Activated naive CD8-positive, alpha-beta T cell treated with anti-CD3 and anti-CD28 coated beads for 36 hours (primary cell): ENCODE data around the gene FAM193A. TPM values are rescaled to one million over a fixed set of nuclear protein-coding genes. Genes with fewer than 3 reads are reported as not detected.
"Not testable (repeated sequence)": the region's sequence is repeated elsewhere in the genome, so short reads cannot be mapped to it uniquely, and the experiment has no call there.

Experiments used
- DNase-seq: peaks from one replicate; pipeline ENCODE4 v3.0.0; 2021
- H3K27ac Mint-ChIP-seq: one replicate; pipeline ENCODE4 v1.8.0; 2022; ENCODE audit warnings: mild to moderate bottlenecking, moderate library complexity, mixed read lengths
- H3K27me3 Mint-ChIP-seq: one replicate; pipeline ENCODE4 v1.8.0; 2022; ENCODE audit warnings: mild to moderate bottlenecking, mixed read lengths
- H3K36me3 Mint-ChIP-seq: one replicate; pipeline ENCODE4 v1.8.0; 2021; ENCODE audit warnings: mild to moderate bottlenecking, mixed read lengths
- H3K4me1 Mint-ChIP-seq: one replicate; pipeline ENCODE4 v1.8.0; 2021; ENCODE audit warnings: mixed read lengths
- H3K4me3 Mint-ChIP-seq: one replicate; pipeline ENCODE4 v1.8.0; 2022; ENCODE audit warnings: mild to moderate bottlenecking, moderate library complexity, mixed read lengths
- H3K9me3 Mint-ChIP-seq: one replicate; pipeline ENCODE4 v1.8.0; 2022; ENCODE audit warnings: mixed read lengths
- total RNA-seq, 2 experiments: library from RNA; stranded (reverse); gene quantifications; one replicate each; pipeline ENCODE4 v1.2.3, GENCODE V29; 2021

Gene FAM193A
- total RNA-seq, 2 experiments from 2014 or later = 18.9 TPM

- H3K27ac Mint-ChIP-seq = no peak overlapping the region
- H3K9me3 Mint-ChIP-seq = no peaks in the 10 kb centered on the region
- H3K4me1 Mint-ChIP-seq = peaks cover 26% of the 10 kb centered on the region
- H3K4me3 Mint-ChIP-seq = no peak overlapping the region
- H3K27me3 Mint-ChIP-seq = no peaks in the 10 kb centered on the region
- peaks cover 8% of the 10 kb centered on the region for H3K36me3 Mint-ChIP-seq
- no peak for DNase-seq
These were observed 68.2 kb downstream of the FAM193A start for GRCh38 chr4:2604614-2605013.

DNA sequence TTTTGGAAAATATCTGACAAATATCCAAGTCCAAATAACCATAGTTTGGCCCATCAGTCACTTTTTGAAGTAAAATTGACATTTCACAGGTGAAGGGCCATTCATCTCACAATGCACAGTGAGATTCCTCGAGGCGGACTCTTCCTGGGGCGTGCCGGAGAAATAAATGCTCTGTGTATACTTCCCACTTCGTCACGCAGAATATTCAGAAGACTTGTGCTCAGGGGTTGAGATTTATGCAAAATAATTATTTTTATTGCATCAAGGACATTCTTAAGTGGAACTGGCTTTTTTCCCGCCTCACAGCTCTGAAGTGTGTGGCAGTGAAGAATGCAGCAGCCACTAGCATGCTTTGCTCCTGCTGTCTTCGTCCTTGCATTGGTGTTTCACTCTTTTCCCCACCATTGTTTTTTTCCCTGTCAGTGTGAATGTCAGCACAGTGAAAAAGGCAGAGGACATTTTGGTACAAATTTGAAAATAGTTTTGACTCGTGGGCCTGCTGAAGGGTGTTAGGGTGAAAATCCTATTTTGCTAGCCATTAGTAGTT is 70.6 kb downstream of the FAM193A start:
- Mint-ChIP-seq H3K27me3 (no peaks in the 10 kb centered on the region), H3K9me3 (no peaks in the 10 kb centered on the region), H3K36me3 (peaks cover 5% of the 10 kb centered on the region), H3K4me1 (peaks cover 22% of the 10 kb centered on the region), H3K4me3 (no peak overlapping the region), H3K27ac (no peak overlapping the region)
- DNase-seq = no peak

GRCh38 chr4:2607822-2608221 is 71.4 kb downstream of the FAM193A start:
- Mint-ChIP-seq H3K4me1 (peaks cover 24% of the 10 kb centered on the region), H3K4me3 (no peak overlapping the region)

GRCh38 chr4:2608291-2608690 is 71.8 kb downstream of the FAM193A start:
- no peak overlapping the region for H3K4me3 Mint-ChIP-seq
- H3K27ac Mint-ChIP-seq = no peak overlapping the region
- H3K27me3 Mint-ChIP-seq = no peaks in the 10 kb centered on the region

More at GRCh38 chr4:2607822-2608221, 71.4 kb downstream of the FAM193A start:
- Mint-ChIP-seq H3K9me3 (no peaks in the 10 kb centered on the region), H3K27ac (no peak overlapping the region), H3K27me3 (no peaks in the 10 kb centered on the region), H3K36me3 (no peaks in the 10 kb centered on the region)
- DNase-seq = no peak

GRCh38 chr4:2615821-2616220 is 79.4 kb downstream of the FAM193A start:
- no peak for DNase-seq
- H3K4me3 Mint-ChIP-seq = no peak overlapping the region
- H3K36me3 Mint-ChIP-seq = no peaks in the 10 kb centered on the region
- H3K27me3 Mint-ChIP-seq = no peaks in the 10 kb centered on the region
- no peaks in the 10 kb centered on the region for H3K9me3 Mint-ChIP-seq
- peaks cover 22% of the 10 kb centered on the region for H3K4me1 Mint-ChIP-seq
- no peak overlapping the region for H3K27ac Mint-ChIP-seq

More at GRCh38 chr4:2608291-2608690, 71.8 kb downstream of the FAM193A start:
- H3K9me3 Mint-ChIP-seq = no peaks in the 10 kb centered on the region
- H3K4me1 Mint-ChIP-seq = peaks cover 25% of the 10 kb centered on the region
- DNase-seq = no peak
- no peaks in the 10 kb centered on the region for H3K36me3 Mint-ChIP-seq

DNA sequence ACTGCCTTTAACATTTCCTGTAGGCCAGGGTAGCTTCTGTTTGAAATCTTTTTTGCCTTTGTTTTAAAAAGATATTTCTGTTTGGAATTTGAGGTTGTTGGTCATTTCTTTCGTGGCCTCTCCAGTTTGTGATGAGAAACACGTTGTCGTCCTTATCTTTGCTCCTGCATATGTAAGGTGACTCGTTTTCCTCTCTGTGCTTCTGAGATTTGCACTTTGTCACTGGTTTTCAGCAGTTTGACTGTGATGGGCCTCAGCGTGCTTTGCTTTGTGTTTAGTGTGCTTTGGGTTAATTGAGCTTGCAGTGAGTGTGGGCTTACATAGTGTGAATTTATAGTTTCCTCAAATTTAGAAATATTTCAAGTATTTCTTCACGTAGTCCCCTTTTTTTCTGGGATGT is 81.5 kb downstream of the FAM193A start:
- Mint-ChIP-seq H3K27ac (no peak overlapping the region), H3K27me3 (no peaks in the 10 kb centered on the region), H3K9me3 (no peaks in the 10 kb centered on the region), H3K36me3 (no peaks in the 10 kb centered on the region), H3K4me3 (no peak overlapping the region), H3K4me1 (peaks cover 30% of the 10 kb centered on the region)
- DNase-seq = no peak

DNA sequence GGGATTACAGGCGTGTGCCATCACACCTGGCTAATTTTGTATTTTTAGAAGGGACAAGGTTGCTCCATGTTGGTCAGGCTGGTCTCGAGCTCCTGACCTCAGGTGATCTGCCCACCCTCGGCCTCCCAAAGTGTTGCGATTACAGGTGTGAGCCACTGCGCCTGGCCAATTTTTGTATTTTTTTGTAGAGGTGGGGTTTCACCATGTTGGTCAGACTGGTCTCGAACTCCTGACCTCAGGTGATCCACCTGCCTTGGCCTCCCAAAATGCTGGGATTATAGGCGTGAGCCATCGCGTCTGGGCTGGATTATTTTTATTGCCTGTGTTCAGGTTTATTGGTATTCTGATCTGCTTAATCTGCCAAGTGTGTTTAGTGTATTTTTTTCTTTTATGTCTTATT is 82.3 kb downstream of the FAM193A start:
- not testable (repeated sequence) for H3K36me3 Mint-ChIP-seq, H3K27me3 Mint-ChIP-seq, H3K27ac Mint-ChIP-seq, H3K4me3 Mint-ChIP-seq, DNase-seq, H3K9me3 Mint-ChIP-seq
- peaks cover 30% of the 10 kb centered on the region for H3K4me1 Mint-ChIP-seq

GRCh38 chr4:2619459-2619858 is 83.0 kb downstream of the FAM193A start:
- H3K4me1 Mint-ChIP-seq = peaks cover 28% of the 10 kb centered on the region
- no peaks in the 10 kb centered on the region for H3K36me3 Mint-ChIP-seq
- no peak overlapping the region for H3K27ac Mint-ChIP-seq
- H3K4me3 Mint-ChIP-seq = no peak overlapping the region
- no peak for DNase-seq
- H3K27me3 Mint-ChIP-seq = no peaks in the 10 kb centered on the region
- no peaks in the 10 kb centered on the region for H3K9me3 Mint-ChIP-seq

DNA sequence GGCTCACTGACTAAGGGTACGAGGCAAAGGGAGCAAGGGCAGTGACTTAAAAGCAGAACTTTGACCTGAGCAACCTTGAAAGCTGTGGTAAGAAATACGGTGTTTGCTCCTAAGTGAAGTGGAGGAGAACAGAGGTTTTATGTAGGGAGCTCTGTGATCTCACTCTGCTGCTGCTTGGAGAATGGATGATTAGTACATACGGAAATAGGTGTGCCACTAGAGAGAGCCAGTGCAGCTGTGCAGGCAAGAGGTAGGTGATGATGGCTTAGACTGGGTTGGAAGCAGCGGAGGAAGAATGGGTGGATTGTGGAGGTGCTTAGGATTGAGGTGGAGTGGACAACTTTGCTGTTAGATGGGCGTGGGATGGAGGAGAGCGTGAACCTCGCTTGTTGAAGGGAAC is 85.0 kb downstream of the FAM193A start:
- Mint-ChIP-seq H3K4me3 (no peak overlapping the region), H3K36me3 (peaks cover 3% of the 10 kb centered on the region), H3K9me3 (no peaks in the 10 kb centered on the region), H3K27ac (no peak overlapping the region), H3K27me3 (no peaks in the 10 kb centered on the region), H3K4me1 (peaks cover 25% of the 10 kb centered on the region)
- no peak for DNase-seq

DNA sequence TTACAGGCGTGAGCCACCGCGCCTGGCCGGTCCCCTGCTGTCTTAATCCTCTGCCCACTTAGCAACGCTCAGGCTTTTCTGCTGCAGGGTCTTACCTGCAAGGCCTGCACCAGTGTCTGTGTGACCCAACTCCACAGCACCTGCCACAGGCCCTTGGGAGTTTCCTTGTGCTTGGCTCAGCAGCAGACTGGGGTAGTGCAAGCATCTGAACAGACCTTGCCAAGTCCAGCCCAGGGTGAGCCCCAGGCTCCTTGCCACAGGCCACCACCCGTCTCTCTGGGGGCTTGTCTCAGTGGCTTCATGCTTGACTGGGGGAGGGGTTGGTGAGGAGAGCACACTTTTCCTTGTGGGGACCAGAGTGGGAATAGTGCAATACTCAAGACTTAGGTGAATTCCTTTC is 87.0 kb downstream of the FAM193A start:
- Mint-ChIP-seq H3K27ac (no peak overlapping the region), H3K4me3 (no peak overlapping the region), H3K36me3 (peaks cover 7% of the 10 kb centered on the region), H3K9me3 (no peaks in the 10 kb centered on the region), H3K27me3 (no peaks in the 10 kb centered on the region), H3K4me1 (peaks cover 21% of the 10 kb centered on the region)
- DNase-seq = no peak

- Mint-ChIP-seq H3K9me3 (no peaks in the 10 kb centered on the region), H3K27ac (peak overlapping the region; percentile 12), H3K36me3 (peaks cover 7% of the 10 kb centered on the region), H3K4me1 (peaks cover 15% of the 10 kb centered on the region), H3K4me3 (no peak overlapping the region), H3K27me3 (no peaks in the 10 kb centered on the region)
- no peak for DNase-seq
These were observed 88.5 kb downstream of the FAM193A start for GRCh38 chr4:2624782-2625530.

GRCh38 chr4:2626231-2626630 is 89.8 kb downstream of the FAM193A start:
- peaks cover 7% of the 10 kb centered on the region for H3K36me3 Mint-ChIP-seq
- no peak overlapping the region for H3K4me3 Mint-ChIP-seq
- no peaks in the 10 kb centered on the region for H3K9me3 Mint-ChIP-seq
- no peaks in the 10 kb centered on the region for H3K27me3 Mint-ChIP-seq
- peaks cover 9% of the 10 kb centered on the region for H3K4me1 Mint-ChIP-seq
- no peak overlapping the region for H3K27ac Mint-ChIP-seq
- DNase-seq = no peak

- Mint-ChIP-seq H3K36me3 (peaks cover 9% of the 10 kb centered on the region), H3K27ac (no peak overlapping the region)
These were observed 94.3 kb downstream of the FAM193A start for GRCh38 chr4:2630556-2631273.

GRCh38 chr4:2634014-2634413 is 97.6 kb downstream of the FAM193A start:
- H3K27ac Mint-ChIP-seq = peak overlapping the region; percentile 1
- no peaks in the 10 kb centered on the region for H3K9me3 Mint-ChIP-seq
- no peaks in the 10 kb centered on the region for H3K27me3 Mint-ChIP-seq
- no peak overlapping the region for H3K4me3 Mint-ChIP-seq
- H3K36me3 Mint-ChIP-seq = peaks cover 2% of the 10 kb centered on the region
- DNase-seq = no peak
- no peaks in the 10 kb centered on the region for H3K4me1 Mint-ChIP-seq

More at GRCh38 chr4:2630556-2631273, 94.3 kb downstream of the FAM193A start:
- Mint-ChIP-seq H3K4me3 (no peak overlapping the region), H3K4me1 (no peaks in the 10 kb centered on the region), H3K27me3 (no peaks in the 10 kb centered on the region), H3K9me3 (no peaks in the 10 kb centered on the region)
- DNase-seq = no peak

GRCh38 chr4:2636331-2636730 is 99.9 kb downstream of the FAM193A start:
- no peak overlapping the region for H3K27ac Mint-ChIP-seq
- no peaks in the 10 kb centered on the region for H3K4me1 Mint-ChIP-seq
- H3K9me3 Mint-ChIP-seq = no peaks in the 10 kb centered on the region
- no peaks in the 10 kb centered on the region for H3K27me3 Mint-ChIP-seq
- no peak for DNase-seq
- H3K36me3 Mint-ChIP-seq = peaks cover 2% of the 10 kb centered on the region
- H3K4me3 Mint-ChIP-seq = no peak overlapping the region
